Measurements from ENCODE around the gene SCMH1.

DNA sequence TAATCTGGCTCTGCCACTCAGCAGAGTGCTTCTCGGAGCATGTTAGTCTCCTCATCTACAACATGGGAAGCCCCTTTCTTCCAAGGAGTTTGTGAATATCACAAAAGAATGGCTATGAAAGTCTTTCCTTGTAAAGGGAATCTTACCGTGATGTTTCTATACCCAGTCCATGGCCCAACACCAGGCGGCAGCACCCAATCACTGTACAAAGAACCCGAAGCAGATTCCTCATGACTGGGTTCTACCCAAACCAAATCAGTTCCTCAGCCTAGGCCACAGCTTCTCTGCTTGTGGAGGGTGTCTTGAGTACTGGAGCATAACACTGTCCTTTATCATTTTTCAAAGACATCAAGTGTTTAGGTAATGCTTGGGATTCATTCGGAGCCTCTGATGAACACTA is 204.0 kb downstream of the SCMH1 start:
- TF ChIP-seq, protein P1, sequence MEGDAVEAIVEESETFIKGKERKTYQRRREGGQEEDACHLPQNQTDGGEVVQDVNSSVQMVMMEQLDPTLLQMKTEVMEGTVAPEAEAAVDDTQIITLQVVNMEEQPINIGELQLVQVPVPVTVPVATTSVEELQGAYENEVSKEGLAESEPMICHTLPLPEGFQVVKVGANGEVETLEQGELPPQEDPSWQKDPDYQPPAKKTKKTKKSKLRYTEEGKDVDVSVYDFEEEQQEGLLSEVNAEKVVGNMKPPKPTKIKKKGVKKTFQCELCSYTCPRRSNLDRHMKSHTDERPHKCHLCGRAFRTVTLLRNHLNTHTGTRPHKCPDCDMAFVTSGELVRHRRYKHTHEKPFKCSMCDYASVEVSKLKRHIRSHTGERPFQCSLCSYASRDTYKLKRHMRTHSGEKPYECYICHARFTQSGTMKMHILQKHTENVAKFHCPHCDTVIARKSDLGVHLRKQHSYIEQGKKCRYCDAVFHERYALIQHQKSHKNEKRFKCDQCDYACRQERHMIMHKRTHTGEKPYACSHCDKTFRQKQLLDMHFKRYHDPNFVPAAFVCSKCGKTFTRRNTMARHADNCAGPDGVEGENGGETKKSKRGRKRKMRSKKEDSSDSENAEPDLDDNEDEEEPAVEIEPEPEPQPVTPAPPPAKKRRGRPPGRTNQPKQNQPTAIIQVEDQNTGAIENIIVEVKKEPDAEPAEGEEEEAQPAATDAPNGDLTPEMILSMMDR (IDR thresholded peaks at IDR 0.05; ENCODE audit: low read depth, low read length): no peak
- no peak for TF ChIP-seq EZH2phosphoT487 (IDR thresholded peaks at IDR 0.05; ENCODE audit: low read depth)

All from OCI-LY3 (cell line).